NCI-H345 treated with DMSO at 0.1 percent for 48 hours (cell line): ENCODE results near the gene PORCN.
A peak's percentile ranks its signal among the peaks of the same experiment; 100 is the strongest.

ENCODE experiments used
- DNase-seq: peaks from one replicate; lab custom pipeline; 2025; ENCODE audit not compliant: unreplicated experiment; lab: John Stamatoyannopoulos, UW

Gene PORCN

GRCh38 chrX:48475774-48476577, 32.8 kb upstream of the PORCN start, which contains the start of gene FTSJ1:
Gene FTSJ1, plus strand, starts transcription at chrX:48476199. Its CDS starts 1,849 bp downstream, at chrX:48478048.
- DNase-seq, result peak; percentile 68

DNA sequence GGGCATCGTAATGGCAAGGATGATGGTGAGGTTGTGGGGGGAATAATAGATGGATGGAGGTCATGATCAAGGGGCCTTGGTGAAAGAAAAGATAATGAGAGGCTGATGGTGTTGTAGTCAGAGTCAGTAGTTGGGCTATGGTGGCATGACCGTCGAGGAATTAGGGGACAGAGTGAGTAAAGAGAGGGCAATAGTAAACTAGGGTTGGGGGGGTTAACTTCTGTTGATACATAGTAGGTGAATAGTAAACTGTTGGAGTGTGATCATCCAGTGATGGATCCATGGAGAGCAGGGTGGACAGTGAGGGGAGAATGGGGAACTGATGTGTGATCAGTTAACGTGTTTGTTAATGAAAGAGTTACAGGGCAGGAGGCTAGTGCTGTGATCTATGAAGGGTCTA, 31.9 kb upstream of the PORCN start:
- DNase-seq, result no peak

- DNase-seq, result no peak
Observed at GRCh38 chrX:48477960-48478755, 30.6 kb upstream of the PORCN start.

DNA sequence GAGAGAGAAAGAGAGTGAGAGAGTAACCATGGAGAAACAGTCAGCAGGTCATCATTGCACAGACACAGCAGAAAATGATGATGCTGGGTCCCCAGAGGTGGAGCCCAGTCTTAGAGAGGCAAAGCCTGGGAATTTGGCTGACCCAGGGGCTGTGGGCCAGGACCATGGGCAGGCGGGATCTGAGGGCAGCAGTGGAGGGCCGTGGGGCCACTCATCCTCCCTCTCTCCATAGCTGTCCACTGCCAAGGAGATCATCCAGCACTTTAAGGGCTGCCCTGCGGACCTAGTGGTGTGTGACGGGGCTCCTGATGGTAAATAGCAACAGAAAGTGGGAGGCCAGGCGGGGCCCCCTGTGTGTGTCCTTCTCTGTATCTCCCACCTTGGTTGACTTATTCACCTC, 30.0 kb upstream of the PORCN start:
- DNase-seq, result no peak

GRCh38 chrX:48480142-48480541, 28.6 kb upstream of the PORCN start:
- DNase-seq, result no peak

DNA sequence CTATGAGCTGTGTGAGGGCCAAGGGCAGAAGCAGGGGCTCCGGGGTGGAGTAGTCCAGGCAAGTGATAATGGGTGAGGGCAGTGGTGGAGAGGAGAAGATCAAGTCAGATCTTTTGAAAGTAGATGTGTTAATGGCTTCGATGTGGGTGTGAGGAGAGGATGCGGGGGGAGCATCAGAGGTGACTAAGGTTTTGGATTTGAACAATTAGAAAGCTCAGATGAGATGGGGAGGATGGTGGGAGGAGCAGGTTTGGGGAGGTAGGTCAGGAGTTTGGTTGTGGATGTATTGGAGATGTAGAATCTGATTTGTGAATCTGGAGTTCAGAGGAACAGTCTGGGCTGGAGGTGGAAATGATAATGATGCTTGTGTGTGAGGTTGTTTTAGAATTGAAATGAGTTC, 28.2 kb upstream of the PORCN start:
- no peak for DNase-seq

DNA sequence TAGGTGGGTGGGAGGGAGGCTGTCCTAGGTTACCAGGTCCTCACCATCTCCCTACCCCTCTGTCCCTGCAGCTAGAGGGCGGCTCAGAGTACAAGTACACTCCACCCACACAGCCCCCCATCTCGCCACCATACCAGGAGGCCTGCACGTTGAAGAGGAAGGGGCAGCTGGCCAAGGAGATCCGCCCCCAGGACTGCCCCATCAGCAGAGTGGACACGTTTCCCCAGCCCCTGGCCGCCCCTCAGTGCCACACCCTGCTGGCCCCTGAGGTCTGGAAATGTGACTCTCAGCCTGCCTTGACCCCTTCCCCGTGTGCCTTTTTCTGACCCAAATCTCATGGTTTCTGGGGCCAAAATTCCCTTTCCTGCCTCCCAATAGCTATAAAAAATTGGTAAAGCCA, 26.3 kb upstream of the PORCN start:
- no peak for DNase-seq

DNA sequence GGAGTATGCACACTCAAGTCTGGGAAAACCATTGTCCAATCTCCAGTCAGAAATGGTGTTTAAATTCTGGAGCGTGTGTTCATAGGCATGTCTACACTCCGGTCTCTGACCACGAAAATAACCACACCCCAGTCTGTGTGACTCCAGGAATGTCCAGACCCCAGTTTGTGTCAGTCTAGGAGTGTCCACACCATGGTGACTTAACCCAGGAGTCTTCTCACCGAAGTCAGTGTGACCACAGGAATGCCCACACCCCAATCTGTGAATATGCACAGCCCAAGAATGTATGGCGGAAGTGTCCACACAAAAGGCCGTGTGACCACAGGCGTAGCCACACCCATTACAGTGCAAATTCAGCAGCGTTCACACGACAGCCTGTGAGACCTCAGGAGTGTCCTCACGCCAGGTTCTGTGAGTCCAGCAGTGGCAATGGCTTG, 21.4 kb upstream of the PORCN start:
- no peak for DNase-seq

DNA sequence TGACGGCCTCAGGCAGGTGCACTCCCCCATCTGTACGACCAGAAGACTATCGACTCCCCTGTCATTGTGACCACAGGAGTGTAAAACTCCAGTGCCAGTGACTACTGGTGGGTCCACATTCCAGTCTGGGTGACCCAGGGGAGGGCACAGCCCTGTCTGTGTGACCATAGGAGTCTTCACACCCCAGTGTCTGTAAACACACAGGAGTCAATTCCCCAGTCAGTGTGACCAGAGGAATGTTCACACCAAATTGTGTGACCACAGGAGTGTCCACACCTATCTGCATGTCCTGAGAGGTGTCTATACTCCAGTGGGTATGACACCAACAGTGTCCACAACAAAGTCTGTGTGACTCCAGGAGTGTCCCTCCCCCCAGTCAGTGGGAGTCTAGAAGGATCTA, 20.8 kb upstream of the PORCN start:
- no peak for DNase-seq

DNA sequence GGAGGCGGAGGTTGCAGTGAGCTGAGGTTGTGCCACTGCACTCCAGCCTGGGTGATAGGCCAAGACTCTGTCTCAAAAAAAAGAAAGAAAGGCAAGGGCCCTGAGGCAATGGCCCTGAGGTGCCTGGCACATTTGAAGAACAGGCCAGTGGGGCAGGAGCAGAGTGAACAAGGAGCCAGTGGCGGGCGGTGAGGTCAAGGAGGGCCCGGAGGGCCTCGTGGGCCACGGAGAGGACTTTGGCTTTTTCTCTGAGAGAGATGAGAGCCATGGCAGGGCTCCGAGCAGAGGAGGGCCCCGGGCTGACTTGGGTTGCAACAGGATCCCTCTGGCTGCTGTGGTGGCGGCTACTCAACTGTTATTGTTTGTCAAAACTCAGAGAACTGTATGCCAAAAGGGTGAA, 19.5 kb upstream of the PORCN start:
- no peak for DNase-seq

DNA sequence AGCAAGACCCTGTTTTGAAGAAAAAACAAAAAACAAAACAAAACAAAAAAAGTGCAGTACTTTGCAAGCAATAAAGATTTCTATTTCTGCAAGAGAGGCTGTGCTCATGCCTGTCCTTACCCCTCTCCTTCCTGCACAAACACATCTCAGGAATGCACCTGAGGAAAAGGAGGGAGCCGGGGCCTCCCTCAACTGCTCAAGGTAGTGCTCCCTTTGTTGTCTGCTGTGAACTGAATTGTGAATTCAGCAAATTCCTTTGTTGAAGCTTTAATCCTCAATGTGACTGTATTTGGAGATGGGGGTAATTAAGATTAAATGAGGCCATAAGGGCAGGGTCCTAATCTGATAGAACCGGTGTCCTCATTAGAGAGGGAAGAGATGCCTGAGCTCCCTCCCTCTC, 18.9 kb upstream of the PORCN start:
- no peak for DNase-seq

GRCh38 chrX:48490661-48491060, 18.1 kb upstream of the PORCN start:
- no peak for DNase-seq

DNA sequence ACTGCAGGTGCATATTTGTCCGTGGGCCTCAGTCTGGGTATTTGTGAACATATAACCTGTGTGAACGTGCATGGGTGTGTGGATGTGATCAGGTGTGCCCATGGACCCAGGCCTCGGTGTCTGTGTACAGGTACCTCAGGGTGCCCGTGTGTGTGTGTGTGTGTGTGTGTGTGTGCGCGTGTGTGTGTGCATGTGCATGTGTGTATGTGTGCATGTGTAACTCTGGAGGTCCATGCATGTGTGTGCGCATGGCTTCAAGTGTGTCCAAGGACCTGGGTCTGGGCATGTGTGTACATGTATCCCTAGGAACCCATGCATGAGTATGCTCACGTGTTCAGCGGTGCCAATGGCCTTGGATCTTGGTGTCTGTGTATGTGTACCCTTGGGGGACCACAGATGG, 17.0 kb upstream of the PORCN start:
- DNase-seq, result no peak

GRCh38 chrX:48492293-48492910, 16.4 kb upstream of the PORCN start:
- no peak for DNase-seq

- no peak for DNase-seq
Observed at GRCh38 chrX:48493890-48494364, 14.9 kb upstream of the PORCN start.

DNA sequence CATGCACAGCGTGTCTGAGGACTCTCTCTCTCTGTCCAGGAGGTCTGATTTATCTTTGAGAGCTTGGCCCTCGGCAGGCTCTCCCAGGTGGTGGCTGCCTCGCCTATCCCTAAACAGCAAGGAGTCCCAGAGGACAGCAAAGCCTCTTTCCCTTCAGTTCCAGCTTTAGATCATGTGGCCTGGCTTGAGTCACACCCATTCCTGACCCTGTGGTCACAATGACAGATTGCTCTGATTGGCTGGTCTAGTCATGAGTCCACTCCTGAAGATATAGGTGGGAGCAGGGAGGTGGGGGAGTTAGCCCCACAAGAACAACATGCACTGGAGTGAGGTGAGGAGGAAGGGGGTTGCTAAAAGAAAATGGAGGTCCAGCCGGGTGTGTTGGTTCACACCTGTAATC, 12.1 kb upstream of the PORCN start:
- DNase-seq, result no peak

- DNase-seq, result no peak
Observed at GRCh38 chrX:48497871-48498270, 10.9 kb upstream of the PORCN start.

DNA sequence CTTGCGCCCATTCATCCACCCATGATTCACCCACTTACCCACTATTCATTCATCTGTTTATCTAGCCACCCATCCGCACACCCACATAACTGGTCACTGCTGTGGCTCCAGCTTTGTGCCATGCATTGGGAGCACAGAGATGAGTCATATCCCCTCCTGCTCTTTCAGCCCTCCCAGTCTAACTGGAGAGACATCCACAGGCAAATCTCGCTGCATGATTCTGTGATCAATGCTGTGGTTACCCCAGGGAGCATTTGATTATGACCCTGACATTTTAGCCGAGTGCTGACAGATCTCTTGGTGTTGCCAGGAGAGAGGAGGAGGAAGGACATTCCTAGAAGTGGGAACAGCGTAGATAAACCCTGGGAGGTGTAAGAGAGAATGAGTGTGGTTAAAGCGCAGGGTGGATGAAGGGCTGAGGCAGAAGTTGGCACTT, 10.4 kb upstream of the PORCN start:
- no peak for DNase-seq

DNA sequence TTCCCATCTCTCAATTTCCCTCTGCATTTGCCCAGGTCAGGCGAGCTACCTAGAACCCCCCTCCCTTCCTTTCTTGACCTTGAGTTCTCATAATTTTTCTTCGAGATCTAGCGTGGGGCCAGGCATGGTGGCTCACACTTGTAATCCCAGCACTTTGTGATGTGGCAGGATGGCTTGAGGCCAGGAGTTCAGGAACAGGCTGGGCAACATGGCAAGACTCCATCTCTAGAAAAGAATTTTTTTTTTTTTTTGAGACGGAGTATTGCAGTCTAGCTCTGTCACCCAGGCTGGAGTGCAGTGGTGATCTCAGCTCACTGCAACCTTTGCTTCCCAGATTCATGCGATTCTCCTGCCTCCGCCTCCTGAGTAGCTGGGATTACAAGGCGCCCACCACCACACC, 4.5 kb upstream of the PORCN start:
- no peak for DNase-seq

DNA sequence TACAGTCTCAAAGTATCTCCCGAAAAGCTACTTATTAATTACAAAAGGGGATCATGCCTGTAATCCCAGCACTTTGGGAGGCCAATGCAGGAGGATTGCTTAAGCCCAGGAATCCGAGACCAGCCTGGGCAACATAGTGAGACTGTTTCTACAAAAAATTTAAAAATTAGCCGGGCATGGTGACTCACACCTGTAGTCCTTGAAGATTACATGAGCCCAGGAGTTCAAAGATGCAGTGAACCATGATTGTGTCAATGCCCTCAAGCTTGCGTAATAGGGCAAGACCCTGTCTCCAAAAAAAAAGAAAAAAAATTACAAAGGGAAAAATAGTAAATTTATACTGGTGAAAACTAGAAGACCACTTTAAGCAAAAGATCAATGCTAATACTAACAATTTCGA, 3.3 kb upstream of the PORCN start:
- DNase-seq, result no peak

DNA sequence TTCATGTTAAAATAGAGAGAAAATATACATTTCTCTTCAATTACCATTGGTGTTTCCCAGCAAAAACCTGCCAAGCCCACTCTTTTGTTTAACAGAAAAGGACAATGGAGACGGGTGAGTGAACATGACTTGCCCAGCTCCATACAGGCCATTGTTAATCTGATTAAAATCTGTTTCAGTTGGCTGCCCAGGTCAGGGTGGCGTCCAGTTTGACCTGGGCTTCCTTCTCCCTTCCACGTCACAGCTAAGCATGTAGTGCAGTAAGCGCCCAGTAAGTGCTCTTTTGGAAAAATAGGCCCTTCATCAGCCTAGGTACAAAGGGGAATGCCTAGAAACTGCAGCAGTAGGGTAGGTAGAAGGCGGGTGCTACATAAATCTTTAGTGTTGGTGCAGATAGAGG, 1.5 kb upstream of the PORCN start:
- DNase-seq, result no peak

- DNase-seq, result no peak
Observed at GRCh38 chrX:48509245-48509590, 426 bp downstream of the PORCN start.
